GM18498 (cell line): ENCODE data around the gene MYCBPAP.

Experiments
- ATAC-seq: cut with Tn5 transposase; IDR thresholded peaks from one replicate; pipeline ENCODE4 v1.9.1; 2021; ENCODE audit warnings: mild to moderate bottlenecking, moderate library complexity; ENCODE audit not compliant: unreplicated experiment

MYCBPAP gene

GRCh38 chr17:50535407-50535806 is 27.2 kb downstream of the MYCBPAP start:
- ATAC-seq, result no peak

DNA sequence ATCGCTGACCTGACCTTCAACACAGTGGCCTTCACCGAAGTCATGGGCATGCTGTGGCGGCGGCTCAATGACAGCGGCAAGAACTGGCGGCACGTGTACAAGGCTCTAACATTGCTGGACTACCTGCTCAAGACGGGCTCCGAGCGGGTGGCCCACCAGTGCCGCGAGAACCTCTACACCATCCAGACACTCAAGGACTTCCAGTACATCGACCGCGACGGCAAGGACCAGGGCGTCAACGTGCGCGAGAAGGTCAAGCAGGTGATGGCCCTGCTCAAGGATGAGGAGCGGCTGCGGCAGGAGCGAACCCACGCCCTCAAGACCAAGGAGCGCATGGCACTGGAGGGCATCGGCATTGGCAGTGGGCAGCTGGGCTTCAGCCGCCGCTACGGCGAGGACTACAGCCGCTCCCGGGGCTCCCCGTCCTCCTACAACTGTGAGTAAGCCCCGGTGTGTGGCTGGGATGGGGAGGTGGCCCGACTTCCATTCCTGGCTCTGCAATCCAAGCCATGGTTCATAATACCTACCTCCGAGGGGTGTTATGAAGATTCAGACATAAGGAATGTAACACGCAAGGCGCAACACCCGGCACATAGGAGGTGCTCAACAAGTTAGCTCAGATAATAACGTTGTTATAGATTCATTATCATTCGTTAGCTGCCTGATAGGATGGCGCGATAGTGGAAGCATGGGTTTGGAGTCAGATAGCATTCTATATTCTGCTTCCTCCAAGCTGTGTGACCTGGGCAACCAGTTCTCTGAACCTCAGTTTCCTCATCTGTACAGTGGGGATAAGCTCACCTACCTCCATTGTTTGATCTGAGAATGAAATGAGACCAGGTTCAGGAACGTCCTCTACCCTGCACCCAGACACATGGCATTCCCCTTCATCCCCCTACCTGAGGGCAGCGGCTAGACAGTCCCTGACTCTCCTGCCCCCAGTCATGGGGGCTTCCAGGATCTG is 28.7 kb downstream of the MYCBPAP start:
- no peak for ATAC-seq

DNA sequence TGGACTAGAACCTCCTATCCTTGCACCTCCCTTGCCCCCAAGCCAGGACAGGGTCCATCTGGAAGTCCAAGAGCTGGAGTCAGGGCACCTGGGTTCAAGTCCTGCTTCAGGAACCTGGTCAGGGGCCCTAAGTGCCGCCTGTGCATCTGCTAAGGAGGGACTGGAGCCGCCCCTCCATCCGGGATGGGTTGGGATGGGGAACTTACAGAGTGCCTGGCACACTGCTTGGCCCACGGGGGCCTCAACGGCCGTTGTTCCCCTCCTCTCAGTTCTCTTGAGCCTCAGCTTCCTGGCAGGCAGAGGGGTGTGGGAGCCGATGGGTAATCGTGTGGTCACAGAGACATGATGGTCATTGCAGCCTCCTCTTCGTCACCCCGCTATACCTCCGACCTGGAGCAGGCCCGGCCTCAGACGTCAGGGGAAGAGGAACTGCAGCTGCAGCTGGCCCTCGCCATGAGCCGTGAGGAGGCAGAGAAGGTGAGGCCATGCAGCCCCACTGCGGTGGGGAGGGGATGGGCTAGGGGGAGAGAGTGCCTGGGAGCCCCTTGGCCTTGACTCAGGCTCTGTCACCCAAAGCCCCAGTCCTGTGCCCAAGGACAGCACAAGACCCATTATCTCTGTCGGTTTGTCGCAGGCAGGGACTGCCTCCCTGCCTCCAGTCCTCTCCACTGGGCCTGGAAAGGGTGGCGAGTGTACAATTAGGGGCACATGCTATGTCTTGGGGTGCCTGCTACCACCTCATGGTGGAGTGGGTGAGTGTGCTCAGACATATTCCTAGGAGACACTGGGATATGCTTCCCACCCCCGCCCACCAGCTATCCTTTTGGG is 29.7 kb downstream of the MYCBPAP start:
- ATAC-seq, result no peak

GRCh38 chr17:50538549-50539410 is 30.5 kb downstream of the MYCBPAP start:
- no peak for ATAC-seq

DNA sequence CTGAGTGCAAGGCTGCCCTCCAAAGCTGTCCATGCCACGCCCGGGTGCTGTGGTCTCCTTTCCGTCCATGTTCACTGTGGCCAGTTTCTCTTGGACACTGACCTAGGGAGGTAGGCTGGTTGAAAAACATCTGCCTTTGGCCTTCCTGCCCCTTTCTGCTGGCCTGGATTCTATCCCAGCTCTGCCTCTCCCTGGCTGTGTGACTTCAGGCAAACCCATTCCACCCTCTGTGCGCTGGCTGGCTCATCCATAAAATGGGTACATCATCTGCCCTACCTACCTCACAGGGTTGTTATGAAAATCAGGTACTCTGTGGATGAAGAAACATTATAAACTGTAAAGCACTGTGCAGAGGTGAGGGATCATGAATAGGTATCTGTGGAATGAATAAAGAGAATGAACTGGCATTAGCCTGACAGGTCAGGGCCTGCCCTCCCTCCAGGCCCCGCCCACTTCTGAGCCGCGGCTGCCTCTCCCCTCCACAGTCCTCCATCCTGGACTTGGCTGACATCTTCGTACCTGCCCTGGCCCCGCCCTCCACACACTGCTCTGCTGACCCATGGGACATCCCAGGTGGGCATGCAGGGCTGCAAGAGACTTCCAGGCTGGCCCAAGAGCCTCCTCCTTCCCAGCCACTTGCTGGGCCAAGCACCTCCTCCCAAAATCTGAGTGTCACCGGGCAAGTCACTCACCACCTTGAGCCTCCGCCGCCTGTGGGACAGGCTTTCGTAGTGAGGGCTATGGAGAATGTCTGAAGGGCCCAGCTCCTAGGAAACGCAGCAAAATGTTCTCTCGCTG is 31.7 kb downstream of the MYCBPAP start:
- no peak for ATAC-seq

DNA sequence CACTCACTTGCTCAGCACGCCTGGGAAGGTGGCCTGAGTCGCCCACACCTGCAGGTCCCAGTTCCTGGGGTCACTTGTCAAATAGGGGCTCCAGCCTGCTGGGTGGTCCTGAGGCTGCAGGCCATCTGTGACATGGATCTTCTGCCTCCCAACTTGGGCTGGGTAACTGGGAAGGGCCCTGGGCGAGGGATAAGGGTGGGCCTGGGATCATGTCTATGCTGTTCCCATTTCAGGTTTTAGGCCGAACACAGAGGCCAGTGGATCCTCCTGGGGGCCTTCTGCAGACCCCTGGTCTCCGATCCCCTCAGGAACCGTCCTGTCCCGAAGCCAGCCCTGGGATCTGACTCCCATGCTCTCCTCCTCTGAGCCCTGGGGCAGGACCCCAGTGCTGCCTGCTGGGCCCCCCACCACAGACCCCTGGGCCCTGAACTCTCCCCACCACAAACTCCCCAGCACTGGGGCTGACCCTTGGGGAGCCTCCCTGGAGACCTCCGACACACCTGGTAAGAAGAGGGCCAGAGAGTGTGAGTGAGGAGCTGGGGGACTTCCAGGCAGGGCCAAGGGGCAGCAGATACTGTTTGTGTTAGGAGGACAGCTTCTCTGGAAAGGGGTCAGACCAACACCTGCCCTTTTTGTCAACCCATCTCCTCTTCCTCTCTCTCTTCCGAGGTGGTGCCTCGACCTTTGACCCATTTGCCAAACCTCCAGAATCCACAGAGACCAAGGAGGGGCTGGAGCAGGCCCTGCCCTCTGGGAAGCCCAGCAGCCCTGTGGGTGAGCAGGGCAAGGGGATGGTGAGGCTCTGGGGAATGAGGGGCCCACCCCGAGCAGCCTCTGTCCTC is 32.5 kb downstream of the MYCBPAP start:
- no peak for ATAC-seq

DNA sequence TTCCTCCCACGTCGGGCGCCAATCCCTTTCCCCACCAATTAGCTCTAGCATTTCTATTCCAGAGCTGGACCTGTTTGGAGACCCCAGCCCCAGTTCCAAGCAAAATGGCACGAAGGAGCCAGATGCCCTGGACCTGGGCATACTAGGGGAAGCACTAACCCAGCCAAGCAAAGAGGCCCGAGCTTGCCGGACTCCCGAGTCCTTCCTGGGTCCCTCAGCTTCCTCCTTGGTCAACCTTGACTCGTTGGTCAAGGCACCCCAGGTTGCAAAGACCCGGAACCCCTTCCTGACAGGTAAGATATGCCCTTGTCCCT is 33.1 kb downstream of the MYCBPAP start:
- no peak for ATAC-seq

- peak; percentile 81 for ATAC-seq
Measured at GRCh38 chr17:50541716-50542688, 33.8 kb downstream of the MYCBPAP start.

DNA sequence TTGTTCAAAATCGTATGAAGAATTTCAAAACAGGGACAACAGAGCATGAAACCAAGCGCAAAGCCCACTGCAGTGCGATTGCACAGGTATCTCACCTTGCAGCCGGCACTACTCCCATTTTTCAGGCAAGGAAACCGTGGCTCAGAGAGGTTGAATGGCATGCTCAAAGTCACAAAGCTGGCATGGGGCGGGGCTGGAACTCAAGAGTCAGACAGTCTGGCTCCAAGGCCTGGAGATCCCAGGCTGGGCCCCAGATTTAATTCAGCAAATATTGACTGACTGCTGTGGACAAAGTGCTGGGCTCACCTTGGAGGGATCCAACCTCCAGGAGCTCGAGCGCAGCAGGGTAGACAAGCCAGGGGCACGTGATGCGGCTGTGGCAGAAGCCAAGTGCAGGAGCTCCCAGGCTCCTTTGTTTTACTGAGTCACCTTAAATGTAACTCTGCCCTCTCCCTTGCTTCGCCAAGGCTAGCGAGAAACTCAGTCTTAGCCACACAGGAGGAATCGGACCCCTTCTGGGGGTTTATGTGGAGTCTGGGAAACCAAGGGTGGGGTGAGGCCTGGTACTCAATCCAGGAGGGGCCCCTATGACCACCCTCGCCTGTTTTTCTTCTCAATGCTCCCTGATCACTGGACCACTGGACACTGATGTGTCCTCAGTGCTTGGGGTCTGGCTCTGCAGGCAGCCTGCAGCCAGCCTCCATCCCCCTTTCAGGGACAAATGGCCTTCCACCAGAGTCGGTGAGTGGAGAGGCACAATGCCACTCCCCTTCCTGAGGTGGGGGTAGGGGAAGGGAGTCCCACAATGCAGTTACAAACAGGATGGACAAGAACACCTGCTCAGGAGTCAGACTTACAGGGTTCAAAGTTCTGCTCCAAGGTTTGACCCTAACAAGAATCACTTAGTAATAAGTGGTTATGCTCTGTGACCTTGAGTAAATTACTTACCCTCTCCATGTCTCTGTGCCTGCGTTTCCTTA is 34.8 kb downstream of the MYCBPAP start:
- no peak for ATAC-seq

GRCh38 chr17:50544516-50544915 is 36.3 kb downstream of the MYCBPAP start:
- ATAC-seq, result no peak

GRCh38 chr17:50545311-50545710 is 37.1 kb downstream of the MYCBPAP start:
- ATAC-seq, result no peak

DNA sequence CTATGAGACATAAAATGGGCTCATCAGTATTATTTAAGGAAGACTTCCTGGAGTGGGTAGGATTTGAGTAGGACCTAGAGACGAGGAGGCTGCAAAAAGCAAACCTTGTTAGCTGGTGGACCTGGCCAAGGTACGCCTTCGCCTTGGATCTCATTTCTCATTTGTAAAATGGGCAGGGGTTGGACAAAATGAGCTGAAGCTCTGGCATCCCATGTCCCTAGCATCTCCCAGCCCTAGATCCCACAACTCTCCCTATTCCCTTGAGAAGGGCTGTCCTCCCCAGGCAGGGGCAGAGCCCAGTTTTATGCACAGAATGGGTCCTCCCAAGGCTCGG is 38.4 kb downstream of the MYCBPAP start:
- no peak for ATAC-seq

- ATAC-seq, result peak; percentile 75
Measured at GRCh38 chr17:50547035-50547735, 38.9 kb downstream of the MYCBPAP start, which contains the start of gene SPATA20. SPATA20 (plus strand) TSS chr17:50547174; CDS start chr17:50547209, 35 bp downstream.

- ATAC-seq, result no peak
Measured at GRCh38 chr17:50547736-50548083, 39.5 kb downstream of the MYCBPAP start.

DNA sequence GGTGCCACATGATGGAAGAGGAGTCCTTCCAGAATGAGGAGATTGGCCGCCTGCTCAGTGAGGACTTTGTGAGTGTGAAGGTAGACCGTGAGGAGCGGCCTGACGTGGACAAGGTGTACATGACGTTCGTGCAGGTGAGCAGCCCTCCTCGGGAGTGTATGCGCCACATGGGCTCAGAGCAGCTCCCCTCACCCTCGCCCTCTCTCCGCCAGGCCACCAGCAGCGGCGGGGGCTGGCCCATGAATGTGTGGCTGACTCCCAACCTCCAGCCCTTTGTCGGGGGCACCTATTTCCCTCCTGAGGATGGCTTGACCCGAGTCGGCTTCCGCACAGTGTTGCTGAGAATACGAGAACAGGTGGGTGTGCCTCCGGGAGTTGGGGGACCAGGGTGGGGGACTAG is 40.6 kb downstream of the MYCBPAP start:
- no peak for ATAC-seq

DNA sequence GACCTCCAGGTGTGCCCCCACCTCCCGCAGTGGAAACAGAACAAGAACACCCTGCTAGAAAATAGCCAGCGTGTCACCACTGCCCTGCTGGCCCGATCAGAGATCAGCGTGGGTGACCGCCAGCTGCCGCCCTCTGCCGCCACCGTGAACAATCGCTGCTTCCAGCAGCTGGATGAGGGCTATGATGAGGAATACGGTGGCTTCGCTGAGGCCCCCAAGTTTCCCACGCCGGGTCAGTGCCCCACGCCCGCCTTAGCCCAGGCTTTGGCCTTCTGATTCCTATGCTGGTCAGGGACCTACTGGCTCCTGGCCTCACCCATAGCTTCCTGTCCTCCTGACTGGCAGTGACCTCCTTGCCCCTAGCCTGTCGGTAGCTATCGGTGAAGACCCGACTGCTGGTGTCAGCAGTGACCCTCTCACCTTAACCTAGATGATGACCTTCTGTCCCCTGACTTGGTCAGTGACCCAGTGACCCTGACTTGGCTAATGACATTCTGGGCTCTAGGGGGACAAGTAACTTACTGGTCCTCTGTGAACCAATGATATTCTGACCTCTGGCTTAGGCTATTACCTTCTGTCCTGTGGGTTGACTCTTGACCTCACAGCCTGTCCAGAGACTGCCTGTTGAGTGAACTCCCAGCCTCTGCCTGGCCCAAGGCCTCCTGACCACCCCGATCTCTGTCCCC is 41.2 kb downstream of the MYCBPAP start:
- ATAC-seq, result no peak
